Fibroblast of lung (primary cell): ENCODE measurements around the gene VAV2.

ENCODE experiments used
- EZH2 ChIP-seq: IDR thresholded peaks from 2 replicates; pipeline ENCODE4 v1.5.1; 2012; ENCODE audit warnings: low read length, control low read depth, mild to moderate bottlenecking; ENCODE audit errors: missing control alignments
- TF ChIP-seq, protein P1 (sequence below), 2 donors: IDR thresholded peaks in 1 of 2; conservative IDR thresholded peaks in 1 of 2; 1 replicate in 1 of 2; 2 replicates in 1 of 2; pipeline ENCODE4 v1.5.1; 2011 to 2012; ENCODE audit warnings: low read length in 2 of 2, control low read depth in 1 of 2, inconsistent platforms in 1 of 2, low read depth in 1 of 2, mild to moderate bottlenecking in 1 of 2

GRCh38 chr9:133737071-133737773 lies 254.9 kb downstream of the VAV2 start:
- TF ChIP-seq, protein P1, sequence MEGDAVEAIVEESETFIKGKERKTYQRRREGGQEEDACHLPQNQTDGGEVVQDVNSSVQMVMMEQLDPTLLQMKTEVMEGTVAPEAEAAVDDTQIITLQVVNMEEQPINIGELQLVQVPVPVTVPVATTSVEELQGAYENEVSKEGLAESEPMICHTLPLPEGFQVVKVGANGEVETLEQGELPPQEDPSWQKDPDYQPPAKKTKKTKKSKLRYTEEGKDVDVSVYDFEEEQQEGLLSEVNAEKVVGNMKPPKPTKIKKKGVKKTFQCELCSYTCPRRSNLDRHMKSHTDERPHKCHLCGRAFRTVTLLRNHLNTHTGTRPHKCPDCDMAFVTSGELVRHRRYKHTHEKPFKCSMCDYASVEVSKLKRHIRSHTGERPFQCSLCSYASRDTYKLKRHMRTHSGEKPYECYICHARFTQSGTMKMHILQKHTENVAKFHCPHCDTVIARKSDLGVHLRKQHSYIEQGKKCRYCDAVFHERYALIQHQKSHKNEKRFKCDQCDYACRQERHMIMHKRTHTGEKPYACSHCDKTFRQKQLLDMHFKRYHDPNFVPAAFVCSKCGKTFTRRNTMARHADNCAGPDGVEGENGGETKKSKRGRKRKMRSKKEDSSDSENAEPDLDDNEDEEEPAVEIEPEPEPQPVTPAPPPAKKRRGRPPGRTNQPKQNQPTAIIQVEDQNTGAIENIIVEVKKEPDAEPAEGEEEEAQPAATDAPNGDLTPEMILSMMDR (conservative IDR thresholded peaks at IDR 0.05 in 1 of 2, IDR thresholded peaks at IDR 0.05 in 1 of 2; ENCODE audit: low read depth in 1 of 2, low read length in 2 of 2) = no peak
- TF ChIP-seq EZH2 = no peak
